Hematopoietic multipotent progenitor cell (in vitro differentiated cells): Measurements from ENCODE around the gene KCNH2. TPM values are rescaled to one million over a fixed set of nuclear protein-coding genes. Genes with fewer than 3 reads are reported as not detected.
"Not testable (repeated sequence)": the region's sequence is repeated elsewhere in the genome, so short reads cannot be mapped to it uniquely, and the experiment has no call there.

Source experiments
- DNase-seq, 3 donors: peaks; one replicate each; pipeline ENCODE4 v3.0.0-alpha.2; 2011 to 2015; ENCODE audit warnings: low read depth in 2 of 3, low spot score in 2 of 3
- total RNA-seq: library from RNA; depleted of rRNA; stranded (reverse); fragments of >200 nt; gene quantifications from one replicate; pipeline ENCODE4 v1.2.3, GENCODE V29; 2012

The KCNH2 gene
- total RNA-seq, 1 donor = 53.9 TPM

- DNase-seq = no peak
Measured at GRCh38 chr7:150912427-150912826, 65.7 kb downstream of the KCNH2 start.

- no peak for DNase-seq
Measured at GRCh38 chr7:150911590-150912267, 66.4 kb downstream of the KCNH2 start.

GRCh38 chr7:150910996-150911422 lies 67.1 kb downstream of the KCNH2 start:
- peak in 1 of 3 donors; percentile 21 for DNase-seq

- not testable (repeated sequence) for DNase-seq
Measured at GRCh38 chr7:150910305-150910995, 67.7 kb downstream of the KCNH2 start.

GRCh38 chr7:150909200-150909995 lies 68.7 kb downstream of the KCNH2 start:
- peak in 1 of 3 donors; percentile 70 for DNase-seq

- DNase-seq = no peak
Measured at GRCh38 chr7:150908173-150908572, 69.9 kb downstream of the KCNH2 start.

- DNase-seq = peak in 1 of 3 donors; percentile 73
Measured at GRCh38 chr7:150904011-150904909, 73.9 kb downstream of the KCNH2 start.

GRCh38 chr7:150903606-150904005 lies 74.5 kb downstream of the KCNH2 start:
- DNase-seq = peak in 2 of 3 donors; percentile 91 to 96

GRCh38 chr7:150902078-150903033 lies 75.8 kb downstream of the KCNH2 start:
- no peak for DNase-seq

GRCh38 chr7:150901160-150902035 lies 76.7 kb downstream of the KCNH2 start:
- peak in 1 of 3 donors; percentile 66 for DNase-seq

- DNase-seq = no peak
Measured at GRCh38 chr7:150900675-150901074, 77.4 kb downstream of the KCNH2 start.

GRCh38 chr7:150898475-150899011 lies 79.6 kb downstream of the KCNH2 start:
- DNase-seq = peak; percentile 58 to 70 (median 60)

- peak in 1 of 3 donors; percentile 24 for DNase-seq
Measured at GRCh38 chr7:150897502-150898474, 80.3 kb downstream of the KCNH2 start.

- no peak for DNase-seq
Measured at GRCh38 chr7:150896562-150897209, 81.4 kb downstream of the KCNH2 start.

- DNase-seq = no peak
Measured at GRCh38 chr7:150895809-150896208, 82.3 kb downstream of the KCNH2 start.
